ENCODE measurements around the gene TSPO2.

Gene TSPO2

DNA sequence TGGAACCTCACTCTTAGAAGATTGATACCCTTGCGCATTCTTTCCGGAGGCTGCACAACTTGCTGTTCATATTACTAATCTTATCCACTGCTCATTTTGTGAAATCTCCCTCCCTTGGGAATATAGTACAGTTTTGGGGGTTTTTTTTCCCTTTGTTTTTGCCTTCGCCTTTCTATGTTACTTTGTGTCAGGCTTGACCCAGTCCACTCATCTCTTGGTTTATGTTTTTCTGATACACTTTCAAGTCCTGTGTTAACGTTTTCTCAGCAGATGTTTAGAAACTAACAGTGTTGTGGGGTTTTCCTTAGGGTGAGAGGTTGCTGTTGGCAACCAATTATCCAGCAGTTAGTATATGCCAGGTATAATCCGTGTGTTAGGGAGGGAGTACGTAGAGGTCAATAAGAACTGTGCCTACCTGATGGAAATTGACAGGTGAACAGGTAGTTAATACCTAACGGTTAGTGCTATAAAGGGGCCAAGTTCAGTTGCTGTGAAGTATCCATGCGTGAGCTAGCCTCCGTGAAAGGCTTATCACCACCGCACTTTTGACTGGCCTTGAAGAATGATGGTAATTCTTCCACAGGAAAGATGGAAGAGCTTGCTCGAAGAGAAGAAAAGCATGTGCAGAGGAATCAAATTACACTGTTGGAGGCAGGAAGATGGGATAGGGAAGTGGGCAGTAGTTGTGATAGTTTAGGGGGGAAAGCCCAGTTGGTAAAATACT lies 31.9 kb downstream of the TSPO2 start:
- peak overlapping the region; percentile 82 for H3K4me3 ChIP-seq (replicated peaks; ENCODE audit: low read depth, low read length)
- peak; percentile 13 for DNase-seq (ENCODE audit: low read depth)
- TF ChIP-seq, protein P1, sequence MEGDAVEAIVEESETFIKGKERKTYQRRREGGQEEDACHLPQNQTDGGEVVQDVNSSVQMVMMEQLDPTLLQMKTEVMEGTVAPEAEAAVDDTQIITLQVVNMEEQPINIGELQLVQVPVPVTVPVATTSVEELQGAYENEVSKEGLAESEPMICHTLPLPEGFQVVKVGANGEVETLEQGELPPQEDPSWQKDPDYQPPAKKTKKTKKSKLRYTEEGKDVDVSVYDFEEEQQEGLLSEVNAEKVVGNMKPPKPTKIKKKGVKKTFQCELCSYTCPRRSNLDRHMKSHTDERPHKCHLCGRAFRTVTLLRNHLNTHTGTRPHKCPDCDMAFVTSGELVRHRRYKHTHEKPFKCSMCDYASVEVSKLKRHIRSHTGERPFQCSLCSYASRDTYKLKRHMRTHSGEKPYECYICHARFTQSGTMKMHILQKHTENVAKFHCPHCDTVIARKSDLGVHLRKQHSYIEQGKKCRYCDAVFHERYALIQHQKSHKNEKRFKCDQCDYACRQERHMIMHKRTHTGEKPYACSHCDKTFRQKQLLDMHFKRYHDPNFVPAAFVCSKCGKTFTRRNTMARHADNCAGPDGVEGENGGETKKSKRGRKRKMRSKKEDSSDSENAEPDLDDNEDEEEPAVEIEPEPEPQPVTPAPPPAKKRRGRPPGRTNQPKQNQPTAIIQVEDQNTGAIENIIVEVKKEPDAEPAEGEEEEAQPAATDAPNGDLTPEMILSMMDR (IDR thresholded peaks at IDR 0.05; ENCODE audit: low read length, missing control alignments) = no peak

DNA sequence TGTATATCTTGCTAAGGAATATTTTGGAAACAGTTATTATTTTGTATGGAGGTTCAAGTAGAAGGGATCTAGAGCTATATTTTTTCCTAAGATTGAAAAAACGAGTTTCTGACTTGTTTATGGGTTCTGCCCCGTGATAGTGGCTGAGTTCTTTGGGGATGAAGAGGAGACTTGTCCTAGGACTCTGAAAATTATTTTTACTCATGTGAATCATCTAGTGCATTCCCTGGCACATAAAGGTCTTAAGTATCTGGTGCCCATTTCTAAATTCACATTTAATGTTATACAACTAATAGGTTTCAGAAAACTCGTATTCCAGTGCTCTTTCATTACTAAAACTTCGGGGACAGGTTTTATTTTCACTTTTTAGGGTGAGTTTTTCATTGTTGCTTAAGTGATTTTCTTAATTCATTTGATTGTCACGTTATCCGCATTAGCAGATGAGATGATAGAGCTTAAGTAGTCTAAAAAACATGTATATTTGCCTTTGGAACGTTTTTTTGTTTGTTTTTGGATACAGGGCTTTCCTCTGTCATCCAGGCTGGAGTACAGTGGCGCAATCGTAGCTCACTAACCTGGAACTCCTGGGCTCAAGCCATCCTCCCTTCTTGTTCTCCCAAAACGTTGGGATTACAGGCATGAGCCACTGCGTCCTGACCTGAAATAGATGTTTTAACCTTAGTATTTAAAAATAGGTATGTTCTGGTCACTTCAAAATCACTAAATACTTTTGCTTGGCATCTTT lies 32.6 kb downstream of the TSPO2 start:
- TF ChIP-seq, protein P1 (IDR thresholded peaks at IDR 0.05; ENCODE audit: low read length, missing control alignments) = no peak
- DNase-seq (ENCODE audit: low read depth) = no peak
- peak overlapping the region; percentile 82 for H3K4me3 ChIP-seq (replicated peaks; ENCODE audit: low read depth, low read length)

DNA sequence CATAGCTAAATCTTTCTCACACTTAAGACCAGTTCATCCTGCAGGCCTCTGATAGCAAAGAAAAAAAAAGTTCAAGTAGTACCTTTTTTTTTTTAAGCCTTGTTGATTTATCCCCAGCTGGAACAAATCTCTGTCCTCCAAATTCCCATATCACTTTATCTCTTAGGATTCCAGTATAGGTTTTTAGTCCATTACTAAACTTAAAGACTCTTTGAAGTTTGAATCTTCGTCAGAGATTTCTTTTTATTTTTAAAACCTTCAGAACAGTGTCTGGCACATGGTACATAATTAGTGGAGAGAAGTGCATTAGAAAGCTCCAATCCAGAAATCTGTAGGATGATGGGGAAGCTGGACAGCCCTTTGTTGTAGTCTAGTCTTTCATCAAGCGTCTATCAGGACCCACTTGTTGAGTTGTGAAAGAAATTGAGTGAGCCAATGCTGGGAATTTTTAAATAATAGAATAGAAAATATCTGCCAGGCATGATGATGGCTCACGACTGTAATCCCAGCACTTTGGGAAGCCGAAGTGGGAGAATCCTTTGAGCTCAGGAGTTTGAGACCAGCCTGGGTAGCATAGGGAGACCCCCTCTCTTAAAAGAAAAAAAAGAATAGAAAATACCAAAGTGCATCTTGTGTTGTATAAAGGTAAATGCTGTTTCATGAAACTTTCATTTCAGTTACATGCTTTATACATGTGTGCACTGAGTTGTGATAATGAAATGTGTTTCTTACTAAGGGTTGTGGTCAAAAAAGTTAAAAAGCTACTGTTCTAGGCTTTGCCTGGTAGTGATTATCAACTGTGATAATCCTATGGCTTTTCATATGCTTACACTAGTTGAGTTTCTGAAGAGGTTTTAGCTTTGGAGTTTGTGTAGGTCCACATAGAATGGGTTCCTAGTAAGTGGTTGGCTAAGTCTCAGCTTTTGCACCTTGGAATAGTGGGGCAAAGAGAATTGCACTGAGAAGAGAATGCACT lies 33.7 kb downstream of the TSPO2 start:
- no peak overlapping the region for H3K4me3 ChIP-seq (replicated peaks; ENCODE audit: low read depth, low read length)
- no peak for DNase-seq (ENCODE audit: low read depth)
- TF ChIP-seq, protein P1 (IDR thresholded peaks at IDR 0.05; ENCODE audit: low read length, missing control alignments) = no peak

DNA sequence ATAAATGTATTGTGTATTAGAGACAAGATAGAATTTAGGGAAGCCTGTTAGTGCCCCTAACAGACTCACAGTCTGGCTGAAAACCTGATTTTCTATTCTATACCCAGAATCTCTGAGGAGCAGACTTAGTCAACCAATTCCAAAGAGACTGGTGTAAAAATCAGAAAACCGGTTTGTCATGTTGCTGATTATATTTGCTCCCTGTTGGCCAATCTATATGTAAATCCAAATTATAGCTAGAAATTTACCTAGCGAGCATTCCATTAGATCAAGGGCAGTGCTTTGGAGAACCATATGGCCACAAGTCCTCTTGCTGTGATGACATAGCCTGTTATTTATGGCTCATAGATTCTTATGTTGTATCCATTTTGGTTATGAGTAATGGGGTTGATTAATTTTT lies 35.3 kb downstream of the TSPO2 start:
- no peak for DNase-seq (ENCODE audit: low read depth)
- no peak overlapping the region for H3K4me3 ChIP-seq (replicated peaks; ENCODE audit: low read depth, low read length)
- TF ChIP-seq, protein P1 (IDR thresholded peaks at IDR 0.05; ENCODE audit: low read length, missing control alignments) = no peak

DNA sequence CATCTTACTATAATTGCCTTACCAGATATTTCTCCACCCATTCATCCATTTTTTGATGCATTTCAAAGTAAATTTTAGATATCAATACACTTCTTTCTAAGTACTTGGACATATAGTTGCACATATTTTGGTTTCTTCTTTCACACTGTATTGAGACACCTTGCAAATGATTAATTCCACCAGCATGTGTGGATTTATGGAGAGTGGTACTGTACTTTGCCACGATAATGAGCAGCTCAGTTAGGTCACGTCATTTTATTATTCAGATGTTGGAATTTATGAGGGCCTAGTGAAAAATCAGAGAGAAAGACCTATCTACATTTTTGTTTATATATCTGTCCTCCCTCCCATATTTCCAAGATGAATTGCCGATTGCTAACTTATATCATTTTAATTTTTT lies 35.8 kb downstream of the TSPO2 start:
- H3K4me3 ChIP-seq (replicated peaks; ENCODE audit: low read depth, low read length) = no peak overlapping the region
- TF ChIP-seq, protein P1 (IDR thresholded peaks at IDR 0.05; ENCODE audit: low read length, missing control alignments) = no peak
- DNase-seq (ENCODE audit: low read depth) = no peak

GRCh38 chr6:41079080-41079479 lies 36.8 kb downstream of the TSPO2 start:
- TF ChIP-seq, protein P1 (IDR thresholded peaks at IDR 0.05; ENCODE audit: low read length, missing control alignments) = no peak
- H3K4me3 ChIP-seq (replicated peaks; ENCODE audit: low read depth, low read length) = no peak overlapping the region
- no peak for DNase-seq (ENCODE audit: low read depth)
